HG03354 (cell line): Measurements from ENCODE around the gene REPIN1.

ENCODE experiments used
- ATAC-seq: cut with Tn5 transposase; IDR thresholded peaks from one replicate; pipeline ENCODE4 v1.9.1; 2021; ENCODE audit warnings: mild to moderate bottlenecking; ENCODE audit not compliant: unreplicated experiment, poor library complexity, severe bottlenecking

REPIN1 gene

DNA sequence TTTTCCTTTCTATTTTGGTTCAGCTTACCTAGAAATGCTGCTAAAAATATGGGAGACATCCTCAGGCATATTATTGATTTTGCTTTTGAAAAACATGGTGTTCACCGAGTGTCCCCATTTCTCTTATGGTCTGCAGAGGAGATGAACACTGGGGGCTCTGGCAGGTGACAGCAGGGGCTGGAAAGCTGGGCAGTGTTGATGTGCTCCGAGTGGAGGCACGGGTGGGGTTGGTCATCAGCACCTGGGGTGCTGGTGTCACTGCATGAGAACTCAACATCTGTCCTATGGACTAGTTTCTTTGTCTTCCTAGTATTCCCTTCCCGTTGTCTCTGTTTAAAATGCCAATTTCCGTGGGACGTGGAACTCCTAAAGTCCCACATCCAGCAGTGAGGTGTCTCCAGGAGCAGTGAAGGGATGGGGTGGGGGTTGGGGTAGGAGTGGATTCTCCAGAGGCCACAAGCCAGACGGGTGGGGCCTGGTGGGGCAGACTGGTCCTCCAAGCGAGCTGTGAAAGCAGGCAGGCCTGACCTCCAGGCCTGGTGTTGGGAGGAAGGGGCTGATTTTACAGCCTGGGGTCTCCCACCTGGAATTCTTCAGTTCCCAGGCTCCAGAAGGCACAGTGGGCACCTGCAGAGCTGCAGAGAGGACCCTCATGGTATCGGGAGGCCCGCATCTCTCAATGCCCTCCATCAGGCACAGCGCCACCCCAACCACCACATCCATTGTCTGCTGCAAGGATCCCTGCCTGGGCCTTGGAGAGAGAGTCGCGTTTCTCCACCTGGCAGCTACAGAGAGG lies 35.0 kb downstream of the REPIN1 start:
- no peak for ATAC-seq

- no peak for ATAC-seq
Observed at GRCh38 chr7:150404172-150404804, 35.7 kb downstream of the REPIN1 start.

DNA sequence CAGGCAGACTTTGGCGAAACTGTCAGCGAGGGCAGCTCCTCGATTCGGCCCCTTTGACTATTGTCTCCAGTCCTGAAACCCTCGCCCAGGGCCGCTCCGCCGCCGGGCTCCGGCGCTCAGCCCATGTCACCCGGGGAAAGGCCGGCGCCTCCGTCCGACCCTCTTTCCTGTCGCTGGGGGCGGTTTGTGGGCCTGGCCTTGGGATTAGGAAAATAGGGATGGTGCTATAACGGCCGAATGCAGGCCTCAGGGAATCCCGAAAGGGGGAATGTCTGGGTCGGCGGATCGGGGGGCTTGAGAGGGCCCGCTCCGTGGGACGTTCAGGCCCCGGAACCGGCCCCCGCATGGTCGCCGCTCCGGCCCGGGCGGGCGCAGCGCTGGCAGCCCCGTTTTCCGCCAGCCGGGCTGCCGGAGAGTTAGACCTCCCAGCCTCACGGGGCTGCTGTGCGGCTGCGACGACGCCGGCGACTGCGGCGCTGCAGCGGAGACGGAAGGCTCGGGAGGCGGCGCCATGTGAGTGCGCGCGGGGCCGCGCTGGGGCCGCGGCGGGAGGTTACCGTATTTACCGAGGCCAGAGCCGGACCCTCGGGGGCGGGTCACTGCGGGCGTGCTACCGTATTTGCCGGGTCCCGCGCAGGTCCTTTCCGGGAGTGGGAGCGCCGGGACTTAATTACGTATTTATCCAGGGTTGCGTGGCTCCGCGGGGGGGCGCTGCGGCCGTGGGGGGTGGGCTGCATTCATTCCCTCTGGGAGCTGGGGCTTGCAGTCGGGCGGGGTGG lies 36.4 kb downstream of the REPIN1 start:
- peak; percentile 57 for ATAC-seq

GRCh38 chr7:150405584-150406311 lies 37.1 kb downstream of the REPIN1 start:
- ATAC-seq = no peak

GRCh38 chr7:150406312-150406566 lies 37.6 kb downstream of the REPIN1 start:
- ATAC-seq = no peak

DNA sequence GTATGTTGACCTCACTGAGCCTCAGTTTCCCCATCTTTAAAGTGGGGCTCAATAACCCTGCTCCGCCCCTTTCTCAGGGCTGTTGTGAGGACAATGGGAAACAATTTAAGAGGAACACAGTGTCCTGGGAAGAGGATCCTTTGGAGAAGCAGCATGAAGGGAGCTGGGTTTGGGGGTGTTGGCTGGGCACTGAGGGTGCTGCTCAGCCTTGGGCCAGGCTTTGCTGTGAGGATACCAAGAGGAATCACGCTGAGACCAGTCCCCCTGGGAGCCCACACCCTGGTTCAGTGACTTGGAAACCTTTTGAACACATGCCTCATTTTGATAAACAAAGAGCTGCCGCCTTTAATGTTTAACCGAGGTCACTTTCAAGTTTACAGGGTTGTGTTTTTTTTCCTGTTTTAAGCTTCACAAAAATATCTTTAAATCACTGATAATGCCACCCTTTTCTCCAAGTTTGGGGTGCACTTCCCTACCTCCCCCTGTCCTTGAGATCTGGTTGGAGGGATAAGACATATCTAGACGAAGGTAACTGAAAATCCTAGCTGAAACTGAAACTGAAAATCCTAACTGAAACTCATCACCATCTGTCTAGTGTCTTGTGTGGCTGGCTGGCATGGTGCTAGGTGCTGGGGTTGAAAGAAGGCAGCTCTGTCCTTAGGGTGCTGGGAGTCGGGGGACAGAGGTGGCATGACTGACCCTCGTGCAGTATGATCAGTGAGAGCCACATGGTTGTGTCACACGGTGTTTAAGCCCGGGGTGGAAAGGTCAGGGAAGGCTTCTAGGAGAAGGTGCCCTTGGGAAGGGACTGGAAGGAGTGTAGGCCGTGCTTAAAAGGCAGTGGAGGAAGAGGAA lies 38.2 kb downstream of the REPIN1 start:
- ATAC-seq = peak; percentile 65

DNA sequence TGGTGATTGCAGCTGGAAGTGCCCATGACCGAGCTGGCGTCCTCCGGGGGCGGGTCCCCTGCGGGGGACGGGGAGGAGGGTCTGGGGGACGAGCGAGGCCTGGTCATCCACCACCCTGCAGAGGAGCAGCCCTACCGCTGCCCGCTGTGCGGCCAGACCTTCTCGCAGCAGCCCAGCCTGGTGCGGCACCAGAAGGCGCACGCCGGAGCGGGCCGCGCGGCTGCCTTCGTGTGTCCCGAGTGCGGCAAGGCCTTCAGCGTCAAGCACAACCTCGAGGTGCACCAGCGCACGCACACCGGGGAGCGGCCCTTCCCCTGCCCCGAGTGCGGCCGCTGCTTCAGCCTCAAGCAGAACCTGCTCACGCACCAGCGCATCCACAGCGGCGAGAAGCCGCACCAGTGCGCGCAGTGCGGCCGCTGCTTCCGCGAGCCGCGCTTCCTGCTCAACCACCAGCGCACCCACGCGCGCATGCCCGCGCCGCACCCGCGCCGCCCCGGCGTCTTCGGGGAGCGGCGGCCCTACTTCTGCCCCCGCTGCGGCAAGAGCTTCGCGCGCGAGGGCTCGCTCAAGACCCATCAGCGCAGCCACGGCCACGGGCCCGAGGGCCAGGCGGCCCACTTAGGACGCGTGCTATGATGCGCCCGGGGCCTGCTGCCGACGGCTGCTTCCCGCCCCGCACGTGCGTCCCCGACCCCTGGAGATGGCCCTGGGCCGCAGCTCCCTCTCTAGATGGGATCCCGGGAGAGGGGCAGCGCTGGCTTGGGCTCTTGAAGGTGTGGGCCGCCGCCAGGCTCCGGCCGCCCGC lies 39.2 kb downstream of the REPIN1 start:
- no peak for ATAC-seq

- no peak for ATAC-seq
Observed at GRCh38 chr7:150408393-150409299, 40.0 kb downstream of the REPIN1 start.

- no peak for ATAC-seq
Observed at GRCh38 chr7:150409300-150410030, 40.8 kb downstream of the REPIN1 start.

DNA sequence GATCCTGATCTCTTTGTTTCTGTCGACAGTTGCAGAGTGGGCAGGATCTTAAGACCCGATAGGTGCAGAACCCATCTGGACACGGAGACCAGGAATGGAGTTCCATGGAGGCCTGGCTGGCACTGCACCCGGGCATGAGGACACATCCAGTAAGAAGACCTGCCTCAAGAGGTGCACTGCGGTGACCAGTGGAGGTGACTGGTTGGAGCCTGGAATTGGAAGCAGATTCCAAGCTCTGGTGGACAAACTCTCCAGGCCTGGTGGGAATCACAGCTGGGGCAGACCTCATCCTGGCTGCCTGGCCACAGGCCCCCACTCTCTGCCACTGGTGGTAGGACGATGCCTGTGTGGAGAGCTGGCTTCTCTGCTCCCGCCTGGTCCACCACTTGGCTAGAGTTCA lies 41.5 kb downstream of the REPIN1 start:
- no peak for ATAC-seq

DNA sequence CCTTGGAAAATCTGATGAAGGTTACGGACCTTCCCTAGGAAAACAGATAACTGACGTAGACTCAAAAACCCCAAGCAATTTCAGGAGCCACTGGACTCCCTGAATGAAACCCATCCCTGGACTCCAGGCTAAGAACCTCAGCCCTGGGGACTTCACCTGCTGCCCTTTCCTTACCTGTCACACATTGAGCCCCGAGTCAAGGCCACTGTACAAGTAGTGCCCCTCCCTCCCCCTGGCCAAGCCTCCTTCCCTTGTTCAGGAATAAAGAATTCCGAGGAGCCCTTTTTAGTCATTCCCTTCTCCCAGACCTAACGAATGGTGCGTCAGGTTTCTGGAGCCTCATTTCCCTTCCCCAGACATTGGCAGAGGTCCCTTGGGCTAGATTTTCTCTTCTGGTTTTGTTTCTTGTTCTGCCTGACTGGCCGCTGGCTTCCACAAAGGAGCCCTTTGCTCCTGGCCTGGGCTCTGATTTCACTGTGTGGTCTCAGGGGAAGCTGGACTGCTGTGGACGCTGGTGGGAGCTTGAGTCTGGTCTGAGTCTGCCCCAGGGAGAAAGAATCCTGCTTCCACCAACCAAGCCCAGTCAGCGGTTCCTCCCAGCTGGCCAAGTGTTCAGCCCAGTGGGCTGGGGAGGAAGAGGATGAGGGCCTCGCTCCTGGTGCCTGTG lies 42.2 kb downstream of the REPIN1 start:
- ATAC-seq = no peak

DNA sequence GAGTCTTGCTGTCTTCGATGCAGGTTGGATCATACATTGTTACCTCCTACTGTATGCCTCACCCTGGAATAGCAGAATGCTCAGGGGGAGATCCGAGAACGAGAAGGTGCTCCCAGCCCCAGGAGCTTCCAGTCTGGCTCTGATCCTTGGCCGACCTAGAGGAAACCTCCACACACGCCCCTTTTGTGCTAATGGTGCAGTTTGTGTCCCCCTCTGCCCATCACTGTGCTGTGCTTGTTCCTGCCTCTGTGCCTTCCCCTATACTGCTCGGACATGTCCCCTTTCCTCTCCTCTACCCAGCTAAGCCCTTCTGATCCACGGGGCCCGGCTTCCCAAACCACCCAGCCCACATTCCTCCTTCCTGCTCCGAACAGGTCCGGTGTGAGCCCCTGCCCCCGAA lies 43.0 kb downstream of the REPIN1 start:
- no peak for ATAC-seq

GRCh38 chr7:150412016-150412415 lies 43.4 kb downstream of the REPIN1 start:
- ATAC-seq = no peak

DNA sequence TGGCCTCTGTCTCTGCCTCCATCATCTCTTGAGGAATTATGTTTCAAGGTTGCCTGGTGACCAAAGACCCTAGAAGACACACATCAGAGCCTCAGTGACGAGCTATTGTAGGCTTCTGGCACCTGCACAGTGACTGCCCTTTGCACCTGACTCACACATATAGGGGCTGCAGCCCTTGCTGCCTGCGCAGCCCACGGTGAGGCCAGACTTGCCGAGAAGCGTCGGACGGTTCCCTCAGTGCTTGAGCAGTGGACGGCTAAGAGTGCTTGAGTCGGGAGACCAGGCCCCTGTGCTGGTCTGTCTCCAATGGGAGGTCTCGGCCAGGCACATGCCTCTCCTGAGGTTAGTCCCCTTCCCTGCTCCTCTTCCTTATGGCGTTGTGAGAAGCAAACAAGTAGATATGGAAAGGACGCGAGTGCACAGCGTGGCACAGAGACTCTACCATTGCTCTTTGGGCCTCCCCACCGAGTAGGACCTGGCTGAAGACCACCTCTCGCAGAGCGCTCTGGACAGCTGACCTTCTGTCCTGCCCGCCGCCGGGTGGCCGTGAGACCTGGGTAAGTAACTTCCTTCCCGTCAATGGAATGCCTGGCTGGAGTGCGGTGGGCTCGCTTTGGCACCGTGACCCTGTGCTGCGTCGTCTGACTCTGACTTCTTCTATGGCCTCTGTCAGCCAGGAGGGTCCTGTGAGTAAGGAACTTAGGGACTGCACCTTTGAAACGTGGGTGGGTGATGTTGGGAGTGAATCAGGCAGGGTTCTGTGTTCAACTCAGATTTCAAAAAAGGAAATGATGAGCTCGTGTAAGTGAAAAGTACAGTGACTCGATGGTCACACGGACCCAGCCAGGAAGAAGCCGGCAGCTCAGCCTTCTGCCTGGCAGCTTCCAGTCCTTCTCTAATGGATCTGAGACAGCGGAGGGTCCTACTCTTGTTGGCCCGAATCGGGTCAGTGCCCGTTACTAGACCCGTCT lies 44.2 kb downstream of the REPIN1 start:
- no peak for ATAC-seq

GRCh38 chr7:150413640-150414081 lies 45.0 kb downstream of the REPIN1 start:
- no peak for ATAC-seq
